OCI-LY7 (cell line): ENCODE measurements around the gene PTCH2.

Source experiments
- EZH2phosphoT487 ChIP-seq: fragments of 200-600 bp; sonication (generic); IDR thresholded peaks from 2 replicates; pipeline ENCODE4 v1.6.1; 2018; ENCODE audit warnings: low read depth, borderline replicate concordance, mild to moderate bottlenecking, mixed run types, antibody characterized with exemption, low read length, moderate library complexity, mixed read lengths
- TF ChIP-seq, protein P1 (sequence below): fragments of 200-600 bp; sonication (generic); conservative IDR thresholded peaks from 2 replicates; pipeline ENCODE4 v1.5.1; 2014; ENCODE audit warnings: mild to moderate bottlenecking, antibody characterized with exemption, low read length, moderate library complexity, mixed read lengths

DNA sequence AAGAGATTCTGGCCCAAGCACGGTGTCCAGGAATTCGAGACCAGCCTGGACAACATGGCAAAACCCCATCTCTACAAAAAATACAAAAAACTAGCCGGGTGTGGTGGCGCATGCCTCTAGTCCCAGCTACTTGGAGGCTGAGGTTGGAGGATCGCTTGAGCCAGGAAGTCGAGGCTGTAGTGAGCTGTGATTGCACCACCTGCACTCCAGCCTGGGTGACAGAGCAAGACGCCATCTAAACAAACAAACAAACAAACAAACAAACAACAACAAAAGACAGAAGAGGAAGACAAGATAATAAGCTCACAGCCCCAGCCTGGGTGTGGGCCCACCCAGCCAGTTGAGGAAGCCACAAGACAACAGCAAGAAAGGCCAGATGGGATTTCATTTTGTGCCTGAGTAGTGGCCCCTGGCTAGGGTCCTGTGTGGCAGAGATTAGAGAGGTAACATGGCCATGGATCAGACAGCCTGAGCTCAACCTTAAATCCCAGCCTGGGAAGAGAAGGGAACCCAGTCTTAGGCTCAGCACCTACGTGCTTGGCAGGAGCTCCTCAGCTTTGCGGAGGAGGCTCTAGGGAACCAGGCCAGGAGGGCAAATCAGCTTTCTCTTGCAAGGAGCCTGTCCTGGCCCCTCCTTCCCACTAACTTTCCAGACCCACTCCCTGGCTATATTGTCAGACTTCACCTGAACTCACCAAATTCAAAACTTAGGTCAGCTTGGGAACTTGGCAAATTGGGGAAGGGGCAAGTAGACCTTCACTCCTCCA lies 50.1 kb downstream of the PTCH2 start:
- TF ChIP-seq, protein P1, sequence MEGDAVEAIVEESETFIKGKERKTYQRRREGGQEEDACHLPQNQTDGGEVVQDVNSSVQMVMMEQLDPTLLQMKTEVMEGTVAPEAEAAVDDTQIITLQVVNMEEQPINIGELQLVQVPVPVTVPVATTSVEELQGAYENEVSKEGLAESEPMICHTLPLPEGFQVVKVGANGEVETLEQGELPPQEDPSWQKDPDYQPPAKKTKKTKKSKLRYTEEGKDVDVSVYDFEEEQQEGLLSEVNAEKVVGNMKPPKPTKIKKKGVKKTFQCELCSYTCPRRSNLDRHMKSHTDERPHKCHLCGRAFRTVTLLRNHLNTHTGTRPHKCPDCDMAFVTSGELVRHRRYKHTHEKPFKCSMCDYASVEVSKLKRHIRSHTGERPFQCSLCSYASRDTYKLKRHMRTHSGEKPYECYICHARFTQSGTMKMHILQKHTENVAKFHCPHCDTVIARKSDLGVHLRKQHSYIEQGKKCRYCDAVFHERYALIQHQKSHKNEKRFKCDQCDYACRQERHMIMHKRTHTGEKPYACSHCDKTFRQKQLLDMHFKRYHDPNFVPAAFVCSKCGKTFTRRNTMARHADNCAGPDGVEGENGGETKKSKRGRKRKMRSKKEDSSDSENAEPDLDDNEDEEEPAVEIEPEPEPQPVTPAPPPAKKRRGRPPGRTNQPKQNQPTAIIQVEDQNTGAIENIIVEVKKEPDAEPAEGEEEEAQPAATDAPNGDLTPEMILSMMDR: no peak
- TF ChIP-seq EZH2phosphoT487: no peak
